ENCODE results near the gene ATP2C1.
"Not testable (repeated sequence)": the region's sequence is repeated elsewhere in the genome, so short reads cannot be mapped to it uniquely, and the experiment has no call there.

ATP2C1 gene, protein sequence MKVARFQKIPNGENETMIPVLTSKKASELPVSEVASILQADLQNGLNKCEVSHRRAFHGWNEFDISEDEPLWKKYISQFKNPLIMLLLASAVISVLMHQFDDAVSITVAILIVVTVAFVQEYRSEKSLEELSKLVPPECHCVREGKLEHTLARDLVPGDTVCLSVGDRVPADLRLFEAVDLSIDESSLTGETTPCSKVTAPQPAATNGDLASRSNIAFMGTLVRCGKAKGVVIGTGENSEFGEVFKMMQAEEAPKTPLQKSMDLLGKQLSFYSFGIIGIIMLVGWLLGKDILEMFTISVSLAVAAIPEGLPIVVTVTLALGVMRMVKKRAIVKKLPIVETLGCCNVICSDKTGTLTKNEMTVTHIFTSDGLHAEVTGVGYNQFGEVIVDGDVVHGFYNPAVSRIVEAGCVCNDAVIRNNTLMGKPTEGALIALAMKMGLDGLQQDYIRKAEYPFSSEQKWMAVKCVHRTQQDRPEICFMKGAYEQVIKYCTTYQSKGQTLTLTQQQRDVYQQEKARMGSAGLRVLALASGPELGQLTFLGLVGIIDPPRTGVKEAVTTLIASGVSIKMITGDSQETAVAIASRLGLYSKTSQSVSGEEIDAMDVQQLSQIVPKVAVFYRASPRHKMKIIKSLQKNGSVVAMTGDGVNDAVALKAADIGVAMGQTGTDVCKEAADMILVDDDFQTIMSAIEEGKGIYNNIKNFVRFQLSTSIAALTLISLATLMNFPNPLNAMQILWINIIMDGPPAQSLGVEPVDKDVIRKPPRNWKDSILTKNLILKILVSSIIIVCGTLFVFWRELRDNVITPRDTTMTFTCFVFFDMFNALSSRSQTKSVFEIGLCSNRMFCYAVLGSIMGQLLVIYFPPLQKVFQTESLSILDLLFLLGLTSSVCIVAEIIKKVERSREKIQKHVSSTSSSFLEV

DNA sequence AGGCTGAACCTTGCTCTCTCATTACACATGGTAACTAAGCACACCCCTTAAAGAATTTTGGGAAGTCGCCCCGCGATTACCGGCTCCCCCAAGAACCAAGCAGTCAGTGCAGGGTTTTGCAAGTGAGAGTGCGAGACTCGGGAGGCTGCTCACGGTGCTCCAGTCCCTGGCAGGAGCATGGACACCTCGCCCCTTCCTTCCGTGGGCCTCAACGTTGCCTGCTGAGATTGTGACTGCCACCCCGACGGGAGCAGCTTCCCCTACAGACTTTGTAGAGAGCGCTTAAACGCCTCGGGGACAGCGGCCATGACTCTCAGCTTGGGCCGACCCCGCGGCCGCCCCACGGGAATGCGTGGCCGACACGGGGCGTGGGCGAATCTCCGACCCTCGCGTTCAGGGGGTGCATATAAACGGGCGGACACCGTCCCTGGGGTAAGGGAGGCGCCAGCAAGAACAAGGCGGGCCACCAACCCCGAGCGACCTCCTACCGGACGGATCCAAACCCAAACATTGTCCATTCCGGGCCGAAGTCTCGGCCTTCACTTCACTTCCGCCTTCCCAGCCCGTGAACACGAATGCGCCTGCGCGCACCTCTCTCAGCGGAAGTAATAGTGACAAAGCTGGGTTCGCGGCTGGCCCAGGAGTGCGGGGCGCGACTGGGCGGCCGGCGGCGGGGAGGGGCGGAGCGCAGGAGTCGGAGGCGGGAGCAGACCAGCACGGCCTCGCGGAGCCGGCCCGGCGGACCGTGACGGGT, at the start of gene ATP2C1:
Gene ATP2C1, plus strand, starts transcription at position 709 of the 754 bp plus-strand sequence. CDS start 686 bp downstream, outside the sequence.
- peak; percentile 92 for DNase-seq

DNA sequence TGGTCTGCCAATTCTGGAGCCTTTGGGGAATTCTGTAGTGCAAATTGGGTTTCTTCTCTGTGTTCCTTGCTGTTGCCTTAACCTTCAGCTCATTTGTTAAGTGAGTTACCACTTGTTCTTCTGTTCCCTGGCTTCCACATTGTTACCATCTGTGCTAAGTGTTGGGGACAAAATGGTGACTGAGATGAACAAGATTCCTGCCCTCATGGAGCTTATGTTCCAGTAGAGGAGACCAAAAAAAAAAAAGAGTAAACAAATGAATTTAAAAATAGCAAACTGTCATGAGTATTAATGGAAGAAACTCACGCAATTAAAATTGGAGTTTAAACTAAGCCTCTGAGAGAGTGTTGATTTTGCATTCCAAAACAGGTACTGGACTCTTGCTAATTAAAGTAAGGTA, 49.4 kb upstream of the ATP2C1 start:
- DNase-seq = no peak

DNA sequence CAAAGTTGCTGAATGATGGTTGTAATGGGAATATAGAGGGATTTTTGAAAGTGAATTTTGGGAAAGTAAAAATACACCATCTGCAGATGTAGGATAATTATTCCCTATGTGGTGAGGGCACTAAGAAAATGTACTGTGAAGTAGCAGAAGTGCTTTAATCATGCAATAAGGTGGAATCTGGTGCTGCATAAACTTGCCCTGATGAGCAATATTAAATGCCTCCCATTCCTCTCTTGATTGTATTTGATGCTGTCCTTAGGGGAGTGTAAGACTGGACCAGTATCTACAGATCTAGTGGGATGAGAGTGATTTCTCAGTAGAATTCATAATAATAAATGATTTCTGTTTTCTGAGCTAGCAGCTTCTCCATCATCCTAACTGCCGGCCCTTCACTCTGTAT, 47.7 kb upstream of the ATP2C1 start:
- DNase-seq = no peak

DNA sequence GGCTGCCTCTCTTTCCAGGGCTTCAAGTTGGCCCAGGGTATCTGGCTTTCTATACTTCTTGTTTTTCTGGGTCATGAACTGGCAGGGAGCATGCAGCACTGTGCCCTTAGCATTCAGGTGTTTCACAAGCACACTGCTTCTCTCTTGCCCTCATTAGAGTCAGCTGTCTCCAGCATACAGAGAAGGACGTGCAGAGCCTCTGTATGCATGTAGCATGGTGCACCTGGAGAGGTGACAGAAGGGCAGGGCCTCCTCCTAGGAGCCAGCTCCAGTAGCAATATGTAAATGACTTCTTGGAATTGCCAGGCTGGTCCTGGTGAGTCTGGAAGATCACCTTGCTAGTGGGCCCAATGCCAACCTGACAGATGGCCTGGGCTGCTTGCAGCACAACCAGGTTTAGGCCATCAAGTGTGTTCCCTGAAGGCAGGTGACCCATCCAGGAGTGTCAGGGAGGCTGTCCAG, 44.8 kb upstream of the ATP2C1 start:
- no peak for DNase-seq

DNA sequence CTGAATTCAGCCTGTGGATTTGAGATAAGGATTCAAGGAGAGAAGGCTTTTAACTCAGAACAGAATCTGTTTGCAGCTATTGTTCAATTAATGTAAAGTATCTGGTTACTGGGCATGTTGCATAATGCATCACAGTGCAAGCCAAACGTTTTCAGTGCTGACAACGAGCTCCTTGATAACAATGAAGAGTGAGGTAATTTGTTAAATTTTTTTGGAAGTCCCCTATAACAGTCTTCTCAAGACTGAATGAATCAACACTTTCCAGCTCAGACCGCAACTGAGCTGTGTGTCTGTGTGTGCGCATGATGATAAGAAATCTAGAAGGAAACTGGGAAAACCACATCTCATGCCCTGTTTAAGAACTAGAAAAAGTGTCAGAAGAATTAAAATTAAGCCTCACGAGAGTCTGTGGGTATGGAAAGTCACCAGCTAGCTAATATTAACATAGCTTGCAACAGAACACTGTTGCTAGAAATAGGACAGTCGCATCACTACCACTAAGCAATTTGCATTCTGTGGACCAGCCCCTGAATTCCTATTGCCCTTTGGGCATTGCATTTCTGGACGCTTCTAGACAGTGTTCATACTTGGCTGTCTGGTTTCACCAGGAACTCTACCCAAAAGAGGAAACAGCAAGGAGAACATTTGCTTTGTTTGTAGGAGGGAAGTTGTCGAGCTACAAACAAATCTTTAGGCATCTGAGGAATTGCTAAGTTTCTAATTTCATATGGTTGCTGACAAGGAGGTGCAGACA, 43.7 kb upstream of the ATP2C1 start:
- no peak for DNase-seq

DNA sequence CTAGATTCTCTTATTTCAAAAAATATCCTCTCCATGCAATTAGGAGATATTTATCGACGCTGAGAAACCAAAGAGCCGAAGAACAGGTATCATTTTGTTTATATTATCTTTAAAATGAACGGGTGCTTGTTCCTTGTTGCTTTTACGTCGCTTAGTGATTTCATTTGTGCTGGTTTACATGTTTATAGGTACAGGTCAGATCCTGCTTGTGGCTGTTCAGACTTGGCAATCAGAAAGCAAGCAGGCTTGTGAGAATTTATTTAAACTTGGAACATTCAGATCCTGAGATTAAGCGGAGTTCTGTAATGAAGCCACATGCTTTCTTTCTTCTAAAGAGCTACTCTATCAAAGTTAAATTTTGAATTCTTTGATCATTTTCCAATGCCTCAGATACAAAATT, 43.0 kb upstream of the ATP2C1 start:
- DNase-seq = no peak

DNA sequence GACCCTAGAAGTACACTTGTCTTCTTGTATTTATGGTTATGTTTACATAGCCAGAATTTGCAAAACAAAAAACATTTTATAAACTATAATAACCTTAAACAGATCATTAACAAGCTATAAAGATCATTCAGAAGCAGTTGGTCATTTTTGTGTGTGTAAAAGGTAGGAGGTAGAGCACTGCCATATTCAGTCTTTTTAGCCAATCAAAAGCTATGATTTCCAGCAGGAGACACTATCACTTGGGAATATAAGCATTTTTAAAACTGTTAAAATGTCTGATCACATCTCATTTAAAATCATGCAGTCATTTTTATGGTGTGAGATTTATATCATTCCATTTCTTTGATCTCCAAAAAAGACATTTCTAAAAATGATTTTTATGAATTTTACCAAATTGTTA, 42.6 kb upstream of the ATP2C1 start:
- DNase-seq = no peak

DNA sequence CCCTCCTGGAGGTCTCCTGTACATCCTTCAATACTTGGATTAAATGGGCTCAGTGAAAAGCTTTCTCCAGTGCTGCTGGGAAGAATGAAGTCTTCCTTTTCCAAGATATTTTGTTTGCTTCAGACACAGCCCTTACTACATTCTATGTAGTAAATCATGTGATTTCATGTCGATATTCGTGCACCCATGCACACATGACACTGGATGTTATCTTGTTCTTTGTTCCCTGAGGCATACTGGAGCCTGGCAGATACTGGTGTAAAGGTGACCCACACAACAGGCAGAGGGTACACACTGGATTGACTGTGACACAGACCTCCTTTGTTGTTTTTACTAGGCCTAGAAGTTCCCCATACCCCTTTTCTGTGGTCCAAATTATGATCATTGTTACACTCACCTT, 40.3 kb upstream of the ATP2C1 start:
- DNase-seq = no peak

DNA sequence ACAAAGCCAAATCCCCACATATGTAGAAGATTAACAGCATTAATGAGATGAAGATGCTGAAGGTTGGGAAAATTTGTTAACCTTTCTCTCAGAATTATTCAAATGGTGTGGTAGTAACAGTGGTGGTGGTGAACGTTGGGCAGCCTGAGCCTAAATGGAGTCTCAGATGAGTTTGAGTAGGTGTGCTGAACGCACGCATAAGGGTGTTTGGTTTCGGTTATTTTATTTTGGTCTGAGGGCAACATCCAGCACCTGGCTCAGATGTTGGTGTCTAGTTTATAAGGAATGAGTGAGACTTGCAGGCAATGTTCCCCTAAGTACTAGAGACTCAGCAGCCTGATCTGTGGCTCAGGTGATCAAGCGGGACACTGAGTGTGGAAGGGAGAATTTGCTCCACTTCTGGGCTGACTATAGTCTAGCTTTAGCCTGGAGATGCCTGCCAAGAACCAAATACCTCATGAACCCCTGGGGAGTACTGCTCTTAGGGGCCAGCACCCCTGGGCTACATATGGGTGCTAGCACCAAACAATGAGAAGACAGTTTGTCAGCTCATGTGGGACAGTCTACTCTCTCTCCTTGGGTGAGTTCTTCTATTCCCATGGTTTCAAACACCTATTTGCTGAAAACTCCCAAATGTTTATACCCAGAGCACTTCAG, 39.5 kb upstream of the ATP2C1 start:
- no peak for DNase-seq

DNA sequence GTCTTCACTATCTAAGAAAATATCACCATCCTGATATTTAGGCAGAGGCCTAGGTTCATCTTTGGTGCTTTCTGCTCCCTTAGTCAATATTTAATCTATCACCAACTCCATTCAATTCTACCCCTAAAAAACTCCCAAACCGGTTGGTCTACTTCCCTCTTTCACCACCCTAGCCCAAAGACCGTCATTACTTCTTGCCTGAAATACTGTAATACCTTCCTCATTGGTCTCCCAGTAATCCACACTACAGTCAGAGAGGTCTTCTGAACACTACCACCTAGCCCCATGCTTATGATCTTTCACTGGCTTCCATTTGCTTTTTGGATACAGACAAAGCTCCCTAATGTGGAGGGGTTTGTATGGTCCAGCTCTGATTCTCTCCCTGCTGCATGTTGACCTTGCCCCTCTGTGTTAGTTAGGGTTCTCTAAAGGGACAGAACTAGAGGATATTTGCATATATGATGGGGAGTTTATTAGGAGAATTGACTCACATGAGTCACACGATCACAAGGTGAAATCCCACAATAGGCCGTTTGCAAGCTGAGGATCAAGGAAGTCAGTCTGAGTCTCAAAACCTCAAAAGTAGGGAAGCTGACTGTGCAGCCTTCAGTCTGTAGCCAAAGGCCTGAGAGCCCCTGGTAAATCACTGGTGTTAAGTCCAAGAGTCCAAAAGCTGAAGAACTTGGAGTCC, 36.4 kb upstream of the ATP2C1 start:
- DNase-seq = no peak

DNA sequence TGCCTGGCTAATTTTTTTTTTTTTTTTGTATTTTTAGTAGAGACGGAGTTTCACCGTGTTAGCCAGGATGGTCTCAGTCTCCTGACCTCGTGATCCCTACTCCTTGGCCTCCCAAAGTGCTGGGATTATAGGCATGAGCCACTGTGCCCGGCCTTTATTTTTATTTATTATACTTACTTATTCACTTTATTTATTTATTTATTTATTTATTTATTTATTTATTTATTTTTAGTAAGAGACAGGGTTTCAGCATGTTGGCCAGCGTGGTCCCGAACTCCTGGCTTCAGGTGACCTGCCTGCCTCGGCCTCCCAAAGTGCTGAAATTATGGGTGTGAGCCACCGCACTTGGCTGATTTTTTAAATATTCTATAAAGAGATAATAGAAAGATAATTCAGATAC, 31.8 kb upstream of the ATP2C1 start:
- DNase-seq = not testable (repeated sequence)

DNA sequence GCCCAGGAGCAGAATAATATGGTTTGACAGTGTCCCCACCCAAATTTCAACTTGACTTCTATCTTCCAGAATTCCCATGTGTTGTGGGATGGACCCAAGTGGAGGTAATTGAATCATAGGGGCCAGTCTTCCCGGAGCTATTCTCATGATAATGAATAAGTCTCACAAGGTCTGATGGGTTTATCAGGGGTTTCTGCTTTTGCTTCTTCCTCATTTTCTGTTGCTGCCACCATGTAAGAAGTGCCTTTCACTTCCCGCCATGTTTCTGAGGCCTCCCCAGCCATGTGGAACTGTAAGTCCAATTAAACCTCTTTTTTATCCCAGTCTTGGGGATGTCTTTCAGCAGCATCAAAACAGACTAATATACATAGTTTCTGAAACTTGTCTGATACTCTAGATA, 28.4 kb upstream of the ATP2C1 start:
- no peak for DNase-seq

DNA sequence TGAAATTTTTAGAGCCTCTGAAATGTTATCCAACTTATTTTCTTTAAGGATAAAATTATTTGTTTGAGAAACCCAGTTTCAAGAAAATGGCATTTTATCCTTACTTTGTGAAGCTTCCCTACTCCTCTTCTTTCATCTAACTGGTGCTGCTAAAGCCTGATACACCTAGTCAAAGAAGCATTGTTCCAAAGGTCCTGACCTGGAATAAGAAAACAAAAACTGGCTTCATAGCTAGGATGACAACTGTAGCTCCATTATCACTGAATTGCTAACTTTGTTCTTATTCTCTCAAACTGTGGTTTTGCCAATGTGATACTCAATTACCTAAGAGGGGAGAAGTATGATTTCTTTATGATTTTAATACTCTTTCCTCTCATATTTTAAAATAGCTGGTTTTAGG, 27.6 kb upstream of the ATP2C1 start:
- DNase-seq = no peak

DNA sequence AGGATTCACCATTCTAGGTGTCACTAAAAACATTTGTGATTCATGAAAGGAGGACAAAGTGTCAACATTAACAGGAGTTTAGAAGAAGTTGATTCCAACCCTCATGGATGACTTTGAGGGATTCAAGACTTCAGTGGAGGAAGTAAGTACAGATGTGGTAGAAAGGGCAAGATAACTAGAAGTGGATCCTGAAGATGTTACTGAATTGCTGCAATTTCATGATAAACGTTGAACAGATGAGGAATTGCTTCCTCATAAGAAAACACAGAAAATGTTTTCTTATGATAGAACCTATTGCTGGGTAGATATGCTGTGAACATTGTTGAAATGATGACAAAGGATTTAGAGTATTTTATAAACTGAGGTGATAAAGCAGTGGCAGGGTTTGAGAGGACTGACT, 23.5 kb upstream of the ATP2C1 start:
- DNase-seq = no peak

DNA sequence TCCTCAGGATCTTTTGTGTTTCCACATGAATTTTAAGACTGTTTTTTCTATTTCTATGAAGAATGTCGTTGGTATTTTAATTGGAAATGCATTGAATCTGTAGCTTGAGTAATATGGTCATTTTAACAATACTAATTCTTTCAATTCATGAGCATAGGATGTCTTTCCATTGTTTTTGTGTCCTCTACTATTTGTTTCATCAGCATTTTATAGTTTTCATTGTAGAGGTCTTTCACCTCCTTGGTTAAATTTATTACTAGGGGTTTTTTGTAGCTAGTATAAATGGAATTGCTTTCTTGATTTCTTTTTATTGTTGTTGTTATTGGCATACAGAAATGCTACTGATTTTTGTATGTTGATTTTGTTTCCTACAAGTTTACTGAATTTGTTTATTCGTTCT, 17.3 kb upstream of the ATP2C1 start:
- DNase-seq = no peak

DNA sequence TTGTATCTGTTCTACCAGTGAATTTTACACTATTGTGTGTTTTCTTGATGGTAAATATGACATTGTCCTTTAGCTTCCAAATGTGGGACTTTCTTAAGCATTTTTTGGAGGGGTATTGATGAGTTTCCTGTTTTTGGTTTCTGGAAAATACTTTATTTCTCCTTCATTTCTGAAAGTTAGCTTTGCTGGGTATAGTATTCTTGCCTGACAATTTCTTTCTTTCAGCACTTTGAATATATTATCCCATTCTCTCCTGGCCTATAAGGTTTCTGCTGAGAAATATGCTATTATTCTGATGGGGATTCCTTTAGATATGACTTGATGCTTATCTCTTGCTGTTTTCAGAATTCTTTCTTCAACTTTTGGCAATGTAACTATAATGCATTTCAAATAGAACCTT, 15.4 kb upstream of the ATP2C1 start:
- DNase-seq = no peak

DNA sequence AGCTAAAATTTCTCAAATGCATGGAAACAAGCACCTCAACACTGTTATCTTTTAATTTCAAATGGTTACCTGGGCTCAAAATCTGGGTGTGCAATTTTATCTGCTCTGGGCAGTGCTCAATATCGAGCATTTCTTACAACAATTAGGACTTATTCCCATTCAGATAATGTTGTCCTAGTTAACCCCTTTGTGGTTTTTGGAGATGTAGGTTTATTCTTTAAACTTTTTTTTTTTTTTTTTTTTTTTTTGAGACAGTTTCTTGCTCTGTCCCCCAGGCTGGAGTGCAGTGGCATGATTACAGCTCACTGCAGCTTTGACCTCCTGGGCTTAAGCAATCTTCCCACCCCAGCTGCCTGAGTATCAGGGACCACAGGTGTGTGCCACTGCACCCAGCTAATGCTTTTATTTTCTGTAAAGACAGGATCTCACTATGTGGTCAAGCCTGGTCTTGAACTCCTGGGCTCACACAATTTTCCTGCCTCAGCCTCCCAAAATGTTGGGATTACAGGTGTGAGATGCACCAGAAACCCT, 4.4 kb upstream of the ATP2C1 start:
- DNase-seq = no peak

DNA sequence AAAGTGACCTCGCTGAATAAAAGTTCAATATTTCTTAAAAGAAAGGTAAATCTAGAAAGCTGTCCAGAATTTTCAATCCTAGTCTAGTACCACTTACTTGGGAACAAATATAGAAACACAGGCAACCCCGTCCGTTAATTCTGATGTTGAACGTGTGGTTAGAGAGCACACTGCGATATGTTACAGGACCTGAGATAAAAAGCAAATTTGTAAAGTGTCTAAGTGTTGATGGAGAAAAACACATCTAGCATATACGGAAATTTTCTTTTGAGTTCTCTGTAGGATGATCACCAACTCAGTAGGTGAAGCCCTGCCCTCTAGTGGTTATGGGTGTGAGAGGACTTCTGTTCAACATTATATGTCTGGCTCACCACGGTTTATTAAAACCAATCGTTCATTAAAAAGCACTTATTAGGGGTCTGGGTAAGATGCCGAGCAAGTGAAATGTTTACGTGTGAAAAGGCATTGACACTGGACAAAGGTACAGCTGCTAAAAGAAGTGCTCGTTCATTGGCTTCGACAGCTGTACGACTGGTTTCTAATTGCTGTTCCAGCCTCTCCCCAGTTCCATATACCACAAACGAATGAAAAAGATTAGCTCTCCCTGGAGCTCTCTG, 1.0 kb upstream of the ATP2C1 start:
- DNase-seq = peak; percentile 73

DNA sequence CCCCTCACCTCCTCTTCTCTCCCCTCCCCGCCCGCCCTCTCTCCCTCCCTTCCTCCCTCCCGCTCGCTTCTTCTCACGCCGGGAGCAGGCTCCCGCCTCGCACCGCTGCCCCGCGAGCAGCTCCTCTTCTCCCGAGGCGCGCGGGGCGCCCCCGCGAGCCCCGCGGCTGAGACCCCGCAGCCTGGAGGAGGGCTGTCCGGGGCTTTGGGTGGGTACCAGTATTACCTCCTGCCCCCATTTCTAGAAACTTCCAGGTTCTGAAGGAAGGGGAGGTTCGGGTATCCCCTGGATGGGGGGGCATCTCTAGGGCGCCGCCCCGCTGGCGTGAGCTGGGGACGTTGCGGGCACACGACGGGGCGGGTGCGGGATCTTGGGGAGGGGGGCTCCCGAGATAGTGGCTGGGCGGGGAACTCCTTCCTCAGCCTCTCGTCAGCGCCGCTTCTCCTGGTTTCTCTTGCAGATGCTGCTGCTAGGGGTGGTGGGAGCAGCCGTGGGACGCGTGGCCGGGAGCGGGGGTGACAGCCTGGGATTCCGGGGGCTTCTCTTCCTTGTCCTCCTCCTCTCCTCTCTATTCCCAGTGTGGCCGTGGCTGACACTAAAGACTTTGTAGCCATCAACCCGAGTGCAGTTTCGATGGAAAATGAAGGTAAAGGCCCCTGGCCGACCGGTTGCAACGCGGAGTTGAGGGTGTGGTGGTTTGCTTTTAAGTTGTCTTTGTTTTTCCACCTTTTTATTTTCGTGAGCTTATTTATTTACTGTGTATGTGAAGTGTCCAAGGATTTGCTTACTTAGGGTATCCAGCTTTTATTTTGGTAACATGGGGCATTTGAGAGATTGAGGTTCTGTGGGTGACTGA, 474 bp downstream of the ATP2C1 start:
- peak; percentile 25 for DNase-seq

DNA sequence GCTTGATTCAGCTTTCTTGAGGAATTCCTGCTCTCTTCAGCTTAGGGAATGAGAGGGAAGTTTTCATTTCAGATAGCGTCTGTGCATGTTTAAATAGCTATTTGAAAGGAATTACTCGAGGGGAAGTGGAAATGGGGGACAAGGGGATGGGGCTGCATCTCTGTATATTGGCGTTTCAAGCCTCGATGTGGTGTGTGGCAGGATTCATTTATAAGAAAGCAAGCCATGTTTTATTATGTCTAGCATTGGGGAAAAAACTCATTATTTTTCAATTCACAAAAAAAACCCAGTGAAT, 1.0 kb downstream of the ATP2C1 start:
- DNase-seq = no peak
